Activated T-helper 2 cell treated with anti-CD3 and anti-CD28 coated beads, Interferon-gamma antibody, Interleukin-2, Interleukin-4, amounts not matched to agents 10 μg/mL and 5 μg/mL and 100 μg/mL, durations not matched to agents 14 hours and 24 hours and 36 hours (primary cell): Measurements from ENCODE around the gene GNG7. TPM values are rescaled to one million over a fixed set of nuclear protein-coding genes. Genes with fewer than 3 reads are reported as not detected.

Experiments
- DNase-seq: peaks from one replicate; pipeline ENCODE4 v3.0.0; 2021; ENCODE audit warnings: low spot score
- H3K27ac Mint-ChIP-seq: one replicate; pipeline ENCODE4 v1.8.0; 2021; ENCODE audit warnings: mixed read lengths
- H3K27me3 Mint-ChIP-seq: one replicate; pipeline ENCODE4 v1.8.0; 2021; ENCODE audit warnings: low read depth, mixed read lengths
- H3K36me3 Mint-ChIP-seq: one replicate; pipeline ENCODE4 v1.8.0; 2021; ENCODE audit warnings: low read depth, mixed read lengths
- H3K4me1 Mint-ChIP-seq: one replicate; pipeline ENCODE4 v1.8.0; 2021; ENCODE audit warnings: low read depth, mixed read lengths
- H3K4me3 Mint-ChIP-seq: one replicate; pipeline ENCODE4 v1.8.0; 2021; ENCODE audit warnings: low read depth, mild to moderate bottlenecking, moderate library complexity, mixed read lengths
- H3K9me3 Mint-ChIP-seq: one replicate; pipeline ENCODE4 v1.8.0; 2021; ENCODE audit warnings: mixed read lengths
- intact Hi-C: fragments of 100-400 bp; cut with micrococcal nuclease; formaldehyde crosslinking; loops from one replicate; pipeline ENCODE4 v1.15.1; 2023
- total RNA-seq: library from RNA; stranded (reverse); gene quantifications from 2 replicates; pipeline ENCODE4 v1.2.3, GENCODE V29; 2022

The GNG7 gene
- total RNA-seq, 1 donor from 2014 or later: 0.16 TPM

- Mint-ChIP-seq H3K4me1 (no peaks in the 10 kb centered on the region), H3K27me3 (no peaks in the 10 kb centered on the region), H3K9me3 (no peaks in the 10 kb centered on the region), H3K27ac (no peak overlapping the region), H3K4me3 (no peak overlapping the region), H3K36me3 (peaks cover 33% of the 10 kb centered on the region)
- intact Hi-C loops: no loop called here
- DNase-seq: no peak
Measured at GRCh38 chr19:2732883-2733282, 30.4 kb upstream of the GNG7 start.

GRCh38 chr19:2732157-2732725 lies 29.7 kb upstream of the GNG7 start:
- no peaks in the 10 kb centered on the region for H3K4me1 Mint-ChIP-seq
- H3K9me3 Mint-ChIP-seq: no peaks in the 10 kb centered on the region
- H3K27ac Mint-ChIP-seq: no peak overlapping the region
- peaks cover 32% of the 10 kb centered on the region for H3K36me3 Mint-ChIP-seq
- intact Hi-C loops: no loop called here
- H3K27me3 Mint-ChIP-seq: no peaks in the 10 kb centered on the region
- no peak for DNase-seq
- H3K4me3 Mint-ChIP-seq: no peak overlapping the region

- intact Hi-C loops: no loop called here
- Mint-ChIP-seq H3K27ac (no peak overlapping the region), H3K27me3 (no peaks in the 10 kb centered on the region), H3K36me3 (peaks cover 23% of the 10 kb centered on the region), H3K4me3 (no peak overlapping the region), H3K4me1 (no peaks in the 10 kb centered on the region), H3K9me3 (no peaks in the 10 kb centered on the region)
- DNase-seq: no peak
Measured at GRCh38 chr19:2731181-2731995, 28.9 kb upstream of the GNG7 start.

- Mint-ChIP-seq H3K4me3 (no peak overlapping the region), H3K9me3 (no peaks in the 10 kb centered on the region), H3K4me1 (no peaks in the 10 kb centered on the region), H3K27ac (no peak overlapping the region), H3K36me3 (peaks cover 11% of the 10 kb centered on the region), H3K27me3 (peaks cover 2% of the 10 kb centered on the region)
- intact Hi-C loops: no loop called here
- DNase-seq: no peak
Measured at GRCh38 chr19:2729943-2730818, 27.7 kb upstream of the GNG7 start.

- Mint-ChIP-seq H3K9me3 (no peaks in the 10 kb centered on the region), H3K4me3 (no peak overlapping the region), H3K27ac (no peak overlapping the region), H3K36me3 (peaks cover 3% of the 10 kb centered on the region), H3K27me3 (peaks cover 6% of the 10 kb centered on the region), H3K4me1 (no peaks in the 10 kb centered on the region)
- no peak for DNase-seq
- intact Hi-C loops: no loop called here
Measured at GRCh38 chr19:2728783-2729387, 26.4 kb upstream of the GNG7 start.

- H3K9me3 Mint-ChIP-seq: no peaks in the 10 kb centered on the region
- intact Hi-C loops: no loop called here
- H3K27me3 Mint-ChIP-seq: peaks cover 6% of the 10 kb centered on the region
- no peak overlapping the region for H3K4me3 Mint-ChIP-seq
- no peak overlapping the region for H3K27ac Mint-ChIP-seq
- DNase-seq: no peak
- no peaks in the 10 kb centered on the region for H3K36me3 Mint-ChIP-seq
- no peaks in the 10 kb centered on the region for H3K4me1 Mint-ChIP-seq
Measured at GRCh38 chr19:2727640-2727944, 25.1 kb upstream of the GNG7 start.

GRCh38 chr19:2726904-2727639 lies 24.6 kb upstream of the GNG7 start:
- no peak for DNase-seq
- Mint-ChIP-seq H3K4me1 (no peaks in the 10 kb centered on the region), H3K27me3 (peaks cover 9% of the 10 kb centered on the region), H3K9me3 (no peaks in the 10 kb centered on the region), H3K36me3 (no peaks in the 10 kb centered on the region), H3K27ac (no peak overlapping the region), H3K4me3 (no peak overlapping the region)
- intact Hi-C loops: no loop called here

GRCh38 chr19:2726160-2726855 lies 23.8 kb upstream of the GNG7 start:
- Mint-ChIP-seq H3K4me3 (no peak overlapping the region), H3K9me3 (no peaks in the 10 kb centered on the region), H3K27me3 (peaks cover 14% of the 10 kb centered on the region), H3K36me3 (no peaks in the 10 kb centered on the region), H3K27ac (no peak overlapping the region), H3K4me1 (no peaks in the 10 kb centered on the region)
- DNase-seq: no peak
- intact Hi-C loops: no loop called here

- no peak for DNase-seq
- Mint-ChIP-seq H3K9me3 (no peaks in the 10 kb centered on the region), H3K4me1 (no peaks in the 10 kb centered on the region), H3K27ac (no peak overlapping the region), H3K27me3 (peaks cover 23% of the 10 kb centered on the region), H3K36me3 (no peaks in the 10 kb centered on the region), H3K4me3 (no peak overlapping the region)
- intact Hi-C loops: no loop called here
Measured at GRCh38 chr19:2724148-2724557, 21.7 kb upstream of the GNG7 start.

- intact Hi-C loops: no loop called here
- Mint-ChIP-seq H3K4me3 (no peak overlapping the region), H3K36me3 (no peaks in the 10 kb centered on the region), H3K4me1 (no peaks in the 10 kb centered on the region), H3K27me3 (peaks cover 25% of the 10 kb centered on the region), H3K27ac (no peak overlapping the region), H3K9me3 (no peaks in the 10 kb centered on the region)
- DNase-seq: no peak
Measured at GRCh38 chr19:2723747-2724146, 21.3 kb upstream of the GNG7 start.

- Mint-ChIP-seq H3K27ac (no peak overlapping the region), H3K4me1 (no peaks in the 10 kb centered on the region), H3K9me3 (no peaks in the 10 kb centered on the region), H3K36me3 (no peaks in the 10 kb centered on the region), H3K27me3 (peaks cover 25% of the 10 kb centered on the region), H3K4me3 (no peak overlapping the region)
- no peak for DNase-seq
- intact Hi-C loops: no loop called here
Measured at GRCh38 chr19:2723345-2723715, 20.8 kb upstream of the GNG7 start.
